MCF 10A (cell line): ENCODE data around the gene SLC35A2. TPM values are rescaled to one million over a fixed set of nuclear protein-coding genes. Genes with fewer than 3 reads are reported as not detected.
A peak's percentile ranks its signal among the peaks of the same experiment; 100 is the strongest.

Experiments
- Bru-seq: library from RNA; stranded (reverse); fragments of 400-500 nt; gene quantifications from one replicate; lab custom pipeline; 2021; lab: Mats Ljungman, UMichigan
- BruChase-seq, 2 experiments: library from RNA; stranded (reverse); fragments of 400-500 nt; gene quantifications; one replicate each; lab custom pipeline; 2021; lab: Mats Ljungman, UMichigan
- BruUV-seq: library from RNA; stranded (reverse); fragments of 400-500 nt; replicated peaks from 2 replicates; lab custom pipeline; 2021; lab: Mats Ljungman, UMichigan
- CTCF ChIA-PET: fragments of 300-600 bp; sonication (Branson Sonifier 250); formaldehyde crosslinking; extraction: SDS; loops from one replicate; lab custom pipeline; 2021; ENCODE audit warnings: antibody characterized with exemption, inconsistent platforms; lab: Yijun Ruan, JAX
- POLR2A ChIA-PET: fragments of 300-600, 350-650 bp; sonication (Branson Sonifier 250); formaldehyde crosslinking; extraction: SDS; loops from one replicate; lab custom pipeline; 2020; ENCODE audit warnings: antibody characterized with exemption, inconsistent platforms; lab: Yijun Ruan, JAX
- DNase-seq: peaks from one replicate; pipeline ENCODE4 v3.0.0-alpha.2; 2018; ENCODE audit not compliant: unreplicated experiment
- H3K27ac Mint-ChIP-seq: one replicate; pipeline ENCODE4 v1.8.0; 2022; ENCODE audit warnings: mild to moderate bottlenecking, low read depth, mixed read lengths; ENCODE audit not compliant: unreplicated experiment
- H3K27me3 Mint-ChIP-seq: one replicate; pipeline ENCODE4 v1.8.0; 2022; ENCODE audit warnings: mixed read lengths; ENCODE audit not compliant: insufficient read depth, unreplicated experiment
- H3K36me3 Mint-ChIP-seq: one replicate; pipeline ENCODE4 v1.8.0; 2022; ENCODE audit warnings: mild to moderate bottlenecking, moderate library complexity, mixed read lengths; ENCODE audit not compliant: insufficient read depth, unreplicated experiment
- H3K4me1 Mint-ChIP-seq: one replicate; pipeline ENCODE4 v1.8.0; 2022; ENCODE audit warnings: mixed read lengths; ENCODE audit not compliant: insufficient read depth, unreplicated experiment
- H3K4me3 Mint-ChIP-seq: one replicate; pipeline ENCODE4 v1.8.0; 2022; ENCODE audit warnings: mild to moderate bottlenecking, moderate library complexity, mixed read lengths; ENCODE audit not compliant: unreplicated experiment
- H3K9me3 Mint-ChIP-seq: one replicate; pipeline ENCODE4 v1.8.0; 2022; ENCODE audit warnings: mixed read lengths; ENCODE audit not compliant: unreplicated experiment
- intact Hi-C: fragments of 100-400 bp; cut with micrococcal nuclease; formaldehyde crosslinking; loops from 2 replicates; pipeline ENCODE4 v1.14.1; 2022
- long read RNA-seq: library from polyadenylated mRNA; stranded (forward); transcript quantifications from one replicate; pipeline ENCODE4 v2.0.0, GENCODE V29; 2022
- total RNA-seq: library from RNA; stranded (reverse); gene quantifications from 2 replicates; pipeline ENCODE4 v1.2.3, GENCODE V29; 2022
- TF ChIP-seq, protein P1 (sequence below): fragments of 200-600 bp; IDR thresholded peaks from one replicate; pipeline ENCODE4 v1.8.0; 2022; ENCODE audit warnings: antibody characterized with exemption, mild to moderate bottlenecking; ENCODE audit not compliant: unreplicated experiment

Gene SLC35A2
- 38.6 and 43.5 TPM in 2 replicates for total RNA-seq
- Bru-seq, nascent RNA, result percentile 60 among the genes with signal in this experiment
- BruChase-seq, experiment 1, labeled RNA remaining after a 6-hour chase, result percentile 86 among the genes with signal in this experiment
- BruChase-seq, experiment 2, labeled RNA remaining after a 2-hour chase, result percentile 78 among the genes with signal in this experiment
- long read RNA-seq, transcript SLC35A2-204 (4 exons, 3,047 nt), result major isoform, 68 of 94 reads
- long read RNA-seq, transcript SLC35A2-201 (5 exons, 1,672 nt), result minor isoform, 6 of 94 reads
- long read RNA-seq, transcript SLC35A2-207 (4 exons, 1,739 nt), result minor isoform, 5 of 94 reads
- long read RNA-seq, partial matches to known transcripts, result 4 of 94 reads
- long read RNA-seq, other reads (novel, unspliced or antisense), result 10 of 94 reads

- DNase-seq, result peak; percentile 79
- POLR2A ChIA-PET, result interaction anchor here (0.7 to 2.6 kb wide), 16 partner anchors 8 to 337 kb away, joined by 3 to 57 read pairs (median 4); partner anchors contain the start of genes HDAC6, OTUD5, PQBP1 and RBM3
- no TSS peak for BruUV-seq
- Mint-ChIP-seq H3K27me3 (no peaks in the 10 kb centered on the region), H3K9me3 (peaks cover 15% of the 10 kb centered on the region), H3K36me3 (peaks cover 48% of the 10 kb centered on the region), H3K4me1 (peaks cover 17% of the 10 kb centered on the region), H3K4me3 (peak within 1 kb of the TSS; percentile 91), H3K27ac (peak within 1 kb of the TSS; percentile 99)
- CTCF ChIA-PET, result interaction anchor here (0.7 to 1.4 kb wide), 7 partner anchors 8 to 150 kb away, joined by 3 to 6 read pairs (median 4); partner anchors contain the start of genes PQBP1 and TIMM17B
- TF ChIP-seq, protein P1, sequence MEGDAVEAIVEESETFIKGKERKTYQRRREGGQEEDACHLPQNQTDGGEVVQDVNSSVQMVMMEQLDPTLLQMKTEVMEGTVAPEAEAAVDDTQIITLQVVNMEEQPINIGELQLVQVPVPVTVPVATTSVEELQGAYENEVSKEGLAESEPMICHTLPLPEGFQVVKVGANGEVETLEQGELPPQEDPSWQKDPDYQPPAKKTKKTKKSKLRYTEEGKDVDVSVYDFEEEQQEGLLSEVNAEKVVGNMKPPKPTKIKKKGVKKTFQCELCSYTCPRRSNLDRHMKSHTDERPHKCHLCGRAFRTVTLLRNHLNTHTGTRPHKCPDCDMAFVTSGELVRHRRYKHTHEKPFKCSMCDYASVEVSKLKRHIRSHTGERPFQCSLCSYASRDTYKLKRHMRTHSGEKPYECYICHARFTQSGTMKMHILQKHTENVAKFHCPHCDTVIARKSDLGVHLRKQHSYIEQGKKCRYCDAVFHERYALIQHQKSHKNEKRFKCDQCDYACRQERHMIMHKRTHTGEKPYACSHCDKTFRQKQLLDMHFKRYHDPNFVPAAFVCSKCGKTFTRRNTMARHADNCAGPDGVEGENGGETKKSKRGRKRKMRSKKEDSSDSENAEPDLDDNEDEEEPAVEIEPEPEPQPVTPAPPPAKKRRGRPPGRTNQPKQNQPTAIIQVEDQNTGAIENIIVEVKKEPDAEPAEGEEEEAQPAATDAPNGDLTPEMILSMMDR, result no peak
- intact Hi-C loops, result loop anchor here (5.0 kb wide), 2 partner anchors 44 to 149 kb away; partner anchors contain the start of gene GLOD5
These were observed at the start of gene SLC35A2 for GRCh38 chrX:48911412-48912182. SLC35A2 (minus strand) TSS chrX:48911646; CDS start chrX:48911636, 10 bp downstream.

GRCh38 chrX:48960291-48960690 is 48.8 kb upstream of the SLC35A2 start:
- intact Hi-C loops, result no loop called here
- ChIA-PET POLR2A (no interaction called here), CTCF (interaction anchor here (0.6 kb wide), 1 partner anchor 876 kb away, joined by 3 read pairs; no protein-coding TSS in a partner anchor)
- DNase-seq, result no peak
- Mint-ChIP-seq H3K27ac (no peak overlapping the region), H3K4me1 (peaks cover 5% of the 10 kb centered on the region), H3K36me3 (peaks cover 7% of the 10 kb centered on the region), H3K27me3 (no peaks in the 10 kb centered on the region), H3K4me3 (peak overlapping the region; percentile 2), H3K9me3 (peaks cover 7% of the 10 kb centered on the region)
- TF ChIP-seq, protein P1, result no peak
- BruUV-seq, result no TSS peak

DNA sequence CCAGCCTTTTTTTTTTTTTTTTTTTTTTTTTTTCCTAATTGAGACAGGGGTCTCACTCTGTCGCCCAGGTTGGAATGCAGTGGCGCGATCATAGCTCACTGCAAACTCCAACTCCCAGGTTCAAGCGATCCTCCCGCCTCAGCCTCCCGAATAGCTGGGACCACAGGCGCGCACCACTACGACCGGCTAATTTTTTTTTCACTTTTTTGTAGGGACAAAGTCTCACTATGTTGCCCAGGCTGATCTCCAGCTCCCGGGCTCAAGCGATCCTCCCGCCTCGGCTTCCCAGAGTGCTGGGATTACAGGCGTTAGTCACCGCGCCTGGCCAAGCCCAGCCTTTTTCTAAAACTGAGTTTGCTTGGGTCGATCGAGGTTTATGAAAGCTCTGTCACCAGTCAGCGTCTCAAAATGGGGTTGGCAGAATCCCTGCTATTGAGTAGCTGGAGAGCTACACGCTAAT is 47.2 kb upstream of the SLC35A2 start:
- Mint-ChIP-seq H3K4me3 (peak overlapping the region; percentile 94), H3K27ac (peak overlapping the region; percentile 100), H3K9me3 (peaks cover 2% of the 10 kb centered on the region), H3K27me3 (no peaks in the 10 kb centered on the region), H3K4me1 (peaks cover 5% of the 10 kb centered on the region), H3K36me3 (peaks cover 7% of the 10 kb centered on the region)
- intact Hi-C loops, result loop anchor here (1.0 to 2.0 kb wide), 2 partner anchors 40 to 83 kb away; partner anchors contain the start of gene PIM2
- CTCF ChIA-PET, result interaction anchor here (0.6 to 2.1 kb wide), 6 partner anchors 10 to 84 kb away, joined by 3 to 15 read pairs (median 4); partner anchors contain the start of gene TFE3
- POLR2A ChIA-PET, result interaction anchor here (0.7 to 4.3 kb wide), 21 partner anchors 10 to 327 kb away, joined by 3 to 57 read pairs (median 5); partner anchors contain the start of genes GPKOW, GRIPAP1, HDAC6 and KCND1
- DNase-seq, result peak; percentile 38
- TF ChIP-seq, protein P1, result no peak
- BruUV-seq, result no TSS peak
